ENCODE measurements around the gene TAF11L14.
"Not testable (repeated sequence)": the region's sequence is repeated elsewhere in the genome, so short reads cannot be mapped to it uniquely, and the experiment has no call there.

Gene TAF11L14

DNA sequence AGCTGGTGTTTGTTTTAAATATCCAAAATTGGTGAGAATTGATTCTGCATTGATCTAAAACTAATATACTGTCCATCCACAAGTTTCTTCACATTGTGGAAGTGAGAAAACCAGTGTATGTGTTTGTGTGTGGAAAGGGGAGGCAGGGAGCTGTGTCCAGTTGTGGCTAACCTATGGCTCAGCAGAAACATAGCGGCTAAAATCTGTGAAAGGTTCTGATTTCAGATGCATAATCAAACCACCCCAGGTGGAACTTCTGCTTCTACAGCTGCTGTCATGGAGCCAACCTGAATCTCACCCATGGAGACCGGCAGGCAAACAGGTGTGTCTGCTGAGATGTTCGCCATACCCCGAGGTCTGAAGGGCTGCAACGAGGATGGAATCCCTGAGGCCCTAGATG is at the start of gene TAF11L14:
Gene TAF11L14 (plus strand): TSS at position 301 of the 400 bp plus-strand sequence.
- no peak for DNase-seq (ENCODE audit: low spot score)

DNA sequence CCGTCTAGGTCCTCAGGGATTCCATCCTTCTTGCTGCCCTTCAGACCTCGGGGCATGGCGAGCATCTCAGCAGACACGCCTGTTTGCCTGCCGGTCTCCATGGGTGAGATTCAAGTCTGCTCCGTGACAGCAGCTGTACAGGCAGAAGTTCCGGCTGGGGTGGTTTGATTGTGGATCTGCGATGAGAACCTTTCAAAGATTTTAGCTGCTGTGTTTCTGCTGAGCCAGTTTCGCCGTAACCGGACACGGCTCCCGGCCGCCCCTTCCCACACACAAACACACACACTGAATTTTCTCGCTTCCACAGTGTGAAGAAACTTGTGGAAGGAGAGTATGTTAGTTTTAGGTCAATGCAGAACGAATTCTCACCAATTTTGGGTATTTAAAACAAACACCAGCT is 48.6 kb upstream of the TAF11L14 start, which contains the start of gene TAF11L7:
Gene TAF11L7 (minus strand): TSS at position 101 of the 400 bp plus-strand sequence.
- not testable (repeated sequence) for DNase-seq (ENCODE audit: low spot score)

DNA sequence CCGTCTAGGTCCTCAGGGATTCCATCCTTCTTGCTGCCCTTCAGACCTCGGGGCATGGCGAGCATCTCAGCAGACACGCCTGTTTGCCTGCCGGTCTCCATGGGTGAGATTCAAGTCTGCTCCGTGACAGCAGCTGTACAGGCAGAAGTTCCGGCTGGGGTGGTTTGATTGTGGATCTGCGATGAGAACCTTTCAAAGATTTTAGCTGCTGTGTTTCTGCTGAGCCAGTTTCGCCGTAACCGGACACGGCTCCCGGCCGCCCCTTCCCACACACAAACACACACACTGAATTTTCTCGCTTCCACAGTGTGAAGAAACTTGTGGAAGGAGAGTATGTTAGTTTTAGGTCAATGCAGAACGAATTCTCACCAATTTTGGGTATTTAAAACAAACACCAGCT is 43.4 kb upstream of the TAF11L14 start, which contains the start of gene TAF11L8:
Gene TAF11L8 (minus strand): TSS at position 101 of the 400 bp plus-strand sequence.
- not testable (repeated sequence) for DNase-seq (ENCODE audit: low spot score)

DNA sequence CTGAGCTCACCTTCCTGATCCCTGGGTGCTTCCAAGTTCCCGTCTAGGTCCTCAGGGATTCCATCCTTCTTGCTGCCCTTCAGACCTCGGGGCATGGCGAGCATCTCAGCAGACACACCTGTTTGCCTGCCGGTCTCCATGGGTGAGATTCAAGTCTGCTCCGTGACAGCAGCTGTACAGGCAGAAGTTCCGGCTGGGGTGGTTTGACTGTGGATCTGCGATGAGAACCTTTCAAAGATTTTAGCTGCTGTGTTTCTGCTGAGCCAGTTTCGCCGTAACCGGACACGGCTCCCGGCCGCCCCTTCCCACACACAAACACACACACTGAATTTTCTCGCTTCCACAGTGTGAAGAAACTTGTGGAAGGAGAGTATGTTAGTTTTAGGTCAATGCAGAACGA is 40.0 kb upstream of the TAF11L14 start, which contains the start of gene TAF11L9:
Gene TAF11L9 (minus strand): TSS at position 140 of the 400 bp plus-strand sequence.
- DNase-seq (ENCODE audit: low spot score), result not testable (repeated sequence)

DNA sequence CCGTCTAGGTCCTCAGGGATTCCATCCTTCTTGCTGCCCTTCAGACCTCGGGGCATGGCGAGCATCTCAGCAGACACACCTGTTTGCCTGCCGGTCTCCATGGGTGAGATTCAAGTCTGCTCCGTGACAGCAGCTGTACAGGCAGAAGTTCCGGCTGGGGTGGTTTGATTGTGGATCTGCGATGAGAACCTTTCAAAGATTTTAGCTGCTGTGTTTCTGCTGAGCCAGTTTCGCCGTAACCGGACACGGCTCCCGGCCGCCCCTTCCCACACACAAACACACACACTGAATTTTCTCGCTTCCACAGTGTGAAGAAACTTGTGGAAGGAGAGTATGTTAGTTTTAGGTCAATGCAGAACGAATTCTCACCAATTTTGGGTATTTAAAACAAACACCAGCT is 36.5 kb upstream of the TAF11L14 start, which contains the start of gene TAF11L10:
Gene TAF11L10 (minus strand): TSS at position 101 of the 400 bp plus-strand sequence.
- not testable (repeated sequence) for DNase-seq (ENCODE audit: low spot score)

DNA sequence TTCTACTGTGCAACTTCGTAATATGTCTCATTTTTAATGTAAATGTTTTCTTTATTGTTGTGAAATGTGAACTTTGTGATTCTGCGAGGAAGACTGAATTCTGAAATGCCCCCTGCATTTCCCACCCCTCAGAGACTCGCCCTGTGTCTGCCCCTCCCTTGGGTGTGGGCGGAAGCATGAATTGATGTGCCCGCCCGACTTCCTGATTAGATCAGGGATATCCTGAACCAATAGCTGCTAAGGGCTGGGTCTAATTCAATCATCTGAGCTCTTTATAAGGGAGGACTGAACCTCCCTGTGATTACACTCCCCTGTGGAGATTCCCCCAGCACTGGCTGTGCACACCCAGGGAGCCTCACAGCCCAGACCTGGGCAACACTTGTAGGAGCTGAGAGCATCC is 30.4 kb upstream of the TAF11L14 start, which contains the start of gene TAF11L11:
Gene TAF11L11 (plus strand): TSS at position 304 of the 400 bp plus-strand sequence.
- DNase-seq (ENCODE audit: low spot score), result not testable (repeated sequence)

DNA sequence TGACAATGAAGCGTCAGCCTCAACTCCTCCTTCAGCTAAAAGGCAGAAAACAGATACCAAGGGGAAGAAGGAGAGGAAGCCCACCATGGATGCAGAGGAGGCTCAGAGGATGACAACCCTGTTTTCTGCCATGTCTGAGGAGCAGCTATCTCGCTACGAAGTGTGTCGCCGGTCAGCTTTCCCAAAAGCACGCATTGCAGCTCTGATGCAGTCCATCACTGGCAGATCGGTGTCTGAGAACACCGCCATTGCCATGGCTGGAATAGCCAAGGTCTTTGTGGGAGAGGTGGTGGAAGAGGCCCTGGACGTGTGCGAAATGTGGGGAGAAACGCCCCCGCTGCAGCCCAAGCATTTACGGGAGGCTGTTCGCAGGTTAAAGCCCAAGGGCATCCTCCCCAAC is 29.3 kb upstream of the TAF11L14 start:
- no peak for DNase-seq (ENCODE audit: low spot score)

DNA sequence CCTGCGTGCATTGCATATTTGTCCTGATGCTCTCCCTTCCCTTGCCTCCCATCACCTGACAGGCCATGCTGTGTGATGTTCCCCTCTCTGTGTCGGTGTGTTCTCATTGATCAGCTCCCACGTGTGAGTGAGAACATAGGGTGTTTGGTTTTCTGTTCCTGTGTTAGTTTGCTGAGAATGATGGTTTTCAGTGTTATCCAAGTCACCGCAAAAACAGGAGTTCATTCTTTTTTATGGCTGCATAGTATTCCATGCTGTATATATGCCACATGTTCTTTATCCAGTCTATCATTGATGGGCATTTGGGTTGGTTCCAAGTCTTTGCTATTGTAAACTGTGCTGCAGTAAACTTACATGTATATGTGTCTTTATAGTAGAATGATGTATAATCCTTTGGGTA is 26.8 kb upstream of the TAF11L14 start:
- not testable (repeated sequence) for DNase-seq (ENCODE audit: low spot score)

DNA sequence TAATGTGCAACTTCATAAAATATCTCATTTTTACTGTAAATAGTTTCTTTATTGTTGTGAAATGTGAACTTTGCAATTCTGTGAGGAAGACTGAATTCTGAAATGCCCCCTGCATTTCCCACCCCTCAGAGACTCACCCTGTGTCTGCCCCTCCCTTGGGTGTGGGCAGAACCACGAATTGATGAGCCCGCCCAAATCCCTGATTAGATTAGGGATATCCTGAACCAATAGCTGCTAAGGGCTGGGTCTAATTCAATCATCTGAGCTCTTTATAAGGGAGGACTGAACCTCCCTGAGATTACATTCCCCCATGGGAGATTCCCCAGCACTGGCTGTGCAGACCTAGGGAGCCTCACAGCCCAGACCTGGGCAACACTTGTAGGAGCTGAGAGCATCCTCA is 24.2 kb upstream of the TAF11L14 start, which contains the start of gene TAF11L12:
Gene TAF11L12 (plus strand): TSS at position 301 of the 400 bp plus-strand sequence.
- DNase-seq (ENCODE audit: low spot score), result not testable (repeated sequence)

DNA sequence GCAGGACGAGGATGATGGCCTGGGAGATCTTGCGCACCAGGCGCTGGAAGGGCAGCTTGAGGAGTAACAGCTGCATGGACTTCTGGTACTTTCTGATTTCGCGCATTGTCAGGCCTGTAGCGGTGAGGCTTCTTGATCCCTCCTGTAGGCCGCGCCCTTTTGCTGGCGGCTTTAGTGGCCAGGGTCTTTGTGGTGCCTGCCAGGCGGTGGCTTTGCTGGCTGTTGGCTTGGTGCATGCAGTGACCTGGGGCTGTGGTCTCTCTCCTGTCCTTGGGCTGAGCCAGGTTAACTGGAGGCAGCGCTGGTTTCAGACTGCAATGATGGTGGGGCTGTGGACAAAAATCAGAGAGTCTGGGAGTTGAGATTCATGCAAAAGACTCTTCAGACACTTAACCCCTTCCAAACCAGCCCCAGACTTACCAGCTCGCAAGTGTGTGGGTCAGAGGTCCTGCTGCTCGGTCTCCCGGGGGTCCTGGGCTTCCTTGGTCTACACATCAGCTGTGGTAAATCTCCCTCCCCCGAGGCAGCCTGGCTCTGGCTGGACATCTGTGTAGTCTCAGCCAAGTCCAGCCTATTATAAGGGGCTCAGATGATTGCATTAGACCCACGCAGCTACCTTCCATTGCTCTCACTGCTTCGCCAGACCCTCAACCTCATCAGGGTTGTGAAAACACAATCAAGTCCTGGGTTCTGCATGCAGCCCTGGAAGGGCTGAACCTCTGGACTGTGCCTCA is 19.2 kb upstream of the TAF11L14 start:
- DNase-seq (ENCODE audit: low spot score), result no peak

DNA sequence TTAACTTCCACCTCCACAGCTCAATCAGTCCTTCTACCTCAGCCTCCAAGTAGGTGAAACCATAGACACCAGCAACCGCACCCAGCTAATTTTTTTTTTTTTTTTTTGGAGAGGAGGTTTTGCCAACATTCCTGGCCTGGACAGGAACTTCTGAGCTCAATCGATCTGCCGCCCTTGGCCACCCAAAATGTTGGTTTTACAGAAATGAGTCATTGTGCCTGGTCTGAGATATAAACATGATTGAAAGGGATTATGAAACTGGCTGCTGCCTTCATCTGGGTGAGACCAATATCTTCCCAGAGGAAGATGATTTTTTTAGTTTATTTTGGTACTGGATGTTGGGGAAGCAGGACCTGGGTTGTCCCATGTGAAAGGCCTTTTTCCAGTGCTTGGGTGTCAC is 14.9 kb upstream of the TAF11L14 start:
- no peak for DNase-seq (ENCODE audit: low spot score)

DNA sequence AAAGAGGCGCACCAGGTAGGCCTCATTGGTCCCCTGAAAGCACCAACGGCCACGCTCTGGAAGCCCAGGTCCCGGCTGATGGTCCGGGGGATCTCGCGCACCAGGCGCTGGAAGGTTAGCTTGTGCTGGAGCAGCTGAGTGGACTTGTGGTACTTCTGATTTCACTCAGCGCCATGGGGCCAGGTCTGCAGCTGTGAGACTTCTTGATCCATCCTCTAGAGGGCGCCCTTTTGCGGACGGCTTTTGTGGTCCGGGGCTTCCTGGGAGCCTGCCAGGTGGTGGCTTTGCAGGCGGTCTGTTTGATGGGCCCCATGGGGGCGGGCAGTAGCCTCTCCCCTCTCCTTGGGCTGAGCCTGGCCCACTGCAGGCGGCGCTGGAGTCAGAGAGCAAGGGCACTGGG is 13.6 kb upstream of the TAF11L14 start:
- no peak for DNase-seq (ENCODE audit: low spot score)

DNA sequence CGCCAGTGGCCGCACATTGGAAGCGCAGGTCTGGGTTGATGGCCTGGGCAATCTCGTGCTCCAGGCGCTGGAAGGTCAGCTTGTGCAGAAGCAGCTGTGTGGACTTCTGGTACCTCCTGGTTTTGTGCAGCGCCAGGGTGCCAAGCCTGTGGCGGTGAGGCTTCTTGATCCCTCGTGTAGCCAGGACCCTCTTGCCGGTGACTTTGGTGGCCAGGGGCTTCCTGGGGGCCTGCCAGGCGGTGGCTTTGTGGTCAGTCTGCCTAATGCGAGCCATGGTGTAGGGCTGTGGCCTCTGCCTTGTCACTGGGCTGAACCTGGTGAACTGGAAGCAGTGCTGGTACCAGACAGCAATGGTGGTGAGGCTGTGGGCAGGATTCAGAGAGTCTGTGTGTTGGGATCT is 8.6 kb upstream of the TAF11L14 start:
- no peak for DNase-seq (ENCODE audit: low spot score)

DNA sequence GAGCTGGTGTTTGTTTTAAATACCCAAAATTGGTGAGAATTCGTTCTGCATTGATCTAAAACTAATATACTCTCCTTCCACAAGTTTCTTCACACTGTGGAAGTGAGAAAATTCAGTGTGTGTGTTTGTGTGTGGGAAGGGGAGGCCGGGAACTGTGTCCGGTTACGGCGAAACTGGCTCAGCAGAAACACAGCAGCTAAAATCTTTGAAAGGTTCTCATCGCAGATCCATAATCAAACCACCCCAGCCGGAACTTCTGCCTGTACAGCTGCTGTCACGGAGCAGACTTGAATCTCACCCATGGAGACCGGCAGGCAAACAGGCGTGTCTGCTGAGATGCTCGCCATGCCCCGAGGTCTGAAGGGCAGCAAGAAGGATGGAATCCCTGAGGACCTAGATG is 2.5 kb upstream of the TAF11L14 start, which contains the start of gene TAF11L13:
Gene TAF11L13 (plus strand): TSS at position 301 of the 400 bp plus-strand sequence.
- DNase-seq (ENCODE audit: low spot score), result not testable (repeated sequence)

DNA sequence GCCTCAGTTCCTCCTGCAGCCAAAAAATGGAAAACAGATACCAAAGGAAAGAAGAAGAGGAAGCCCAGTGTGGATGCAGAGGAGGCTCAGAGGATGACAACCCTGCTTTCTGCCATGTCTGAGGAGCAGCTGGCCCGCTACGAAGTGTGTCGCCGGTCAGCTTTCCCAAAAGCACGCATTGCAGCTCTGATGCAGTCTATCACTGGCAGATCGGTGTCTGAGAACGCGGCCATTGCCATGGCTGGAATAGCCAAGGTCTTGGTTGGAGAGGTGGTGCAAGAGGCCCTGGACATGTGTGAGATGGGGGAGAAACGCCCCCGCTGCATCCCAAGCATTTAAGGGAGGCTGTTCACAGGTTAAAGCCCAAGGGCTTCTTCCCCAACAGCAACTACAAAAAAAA is 15.0 kb downstream of the TAF11L14 start:
- DNase-seq (ENCODE audit: low spot score), result not testable (repeated sequence)

DNA sequence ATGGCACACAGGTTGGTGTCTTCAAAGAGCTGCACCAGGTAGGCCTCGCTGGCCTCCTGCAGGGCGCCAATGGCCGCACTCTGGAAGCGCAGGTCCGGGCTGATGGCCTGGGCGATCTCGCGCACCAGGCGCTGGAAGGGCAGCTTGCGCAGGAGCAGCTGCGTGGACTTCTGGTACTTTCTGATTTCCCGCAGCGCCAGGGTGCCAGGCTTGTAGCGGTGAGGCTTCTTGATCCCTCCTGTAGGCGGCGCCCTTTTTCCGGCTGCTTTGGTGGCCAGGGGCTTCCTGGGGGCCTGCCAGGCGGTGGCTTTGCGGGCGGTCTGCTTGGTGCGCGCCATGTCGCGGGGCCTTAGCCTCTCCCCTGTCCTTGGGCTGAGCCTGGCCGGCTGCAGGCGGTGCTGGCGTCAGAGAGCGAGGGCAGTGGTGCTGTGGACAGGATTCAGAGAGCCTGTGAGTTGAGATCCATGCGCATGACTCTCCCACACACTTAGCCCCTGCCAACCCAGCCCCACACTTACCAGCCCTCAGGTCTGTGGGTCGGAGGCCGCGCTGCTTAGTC is 21.0 kb downstream of the TAF11L14 start:
- not testable (repeated sequence) for DNase-seq (ENCODE audit: low spot score)

DNA sequence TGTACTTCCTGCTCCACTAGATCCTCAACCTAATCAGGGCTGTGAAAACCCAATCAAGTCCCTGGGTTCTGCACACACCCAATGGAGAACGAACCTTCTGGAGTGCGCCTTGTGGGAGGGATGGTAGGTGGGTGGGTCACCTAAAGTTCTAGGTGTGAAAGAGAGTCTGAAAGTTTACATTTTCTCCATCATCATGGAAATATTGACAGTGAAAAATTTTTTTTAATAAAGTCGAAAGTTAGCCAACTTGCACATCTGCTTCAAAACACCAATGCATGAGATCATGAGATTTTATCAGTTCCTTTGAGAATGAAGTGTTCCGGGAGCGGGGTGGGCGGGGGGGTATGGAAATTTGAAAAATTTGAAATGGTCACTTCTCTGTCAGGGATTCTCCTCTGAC is 21.7 kb downstream of the TAF11L14 start:
- DNase-seq (ENCODE audit: low spot score), result no peak

DNA sequence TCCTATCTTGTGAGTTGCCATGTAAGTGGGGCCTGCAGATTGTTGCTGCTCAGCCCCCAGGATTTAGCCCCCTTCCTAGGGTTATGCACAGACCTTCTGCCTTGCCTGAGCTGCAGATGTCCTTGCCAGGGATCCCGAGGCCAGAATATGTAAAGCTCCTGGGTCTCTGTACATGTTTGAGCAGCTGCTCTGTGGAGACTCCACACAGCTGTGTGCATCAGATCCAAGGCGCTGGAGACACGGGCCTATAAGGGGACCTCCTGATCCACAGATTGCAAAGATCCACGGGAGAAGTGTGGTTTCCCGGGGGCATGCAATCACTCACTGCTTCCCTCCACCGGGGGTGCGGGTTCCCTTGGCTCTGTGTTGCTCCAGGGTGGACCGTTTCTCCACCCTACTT is 28.9 kb downstream of the TAF11L14 start:
- DNase-seq (ENCODE audit: low spot score), result no peak

DNA sequence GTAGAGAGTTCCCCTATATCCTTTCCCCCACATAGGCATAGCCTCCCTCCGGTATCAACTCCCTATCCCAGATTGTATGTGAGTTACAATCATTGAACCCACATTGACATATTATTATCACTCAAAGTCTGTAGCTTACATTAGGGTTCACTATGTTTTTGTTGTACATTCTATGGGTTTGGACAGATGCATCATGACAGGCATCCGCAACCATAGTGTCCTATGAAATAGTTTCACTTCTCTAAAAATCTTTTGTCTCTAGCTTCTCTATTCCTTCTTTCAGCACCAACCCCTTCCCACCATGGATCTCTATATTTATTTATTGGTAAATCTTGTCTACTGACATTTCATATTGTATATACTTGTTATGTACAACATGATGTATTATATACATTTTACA is 31.6 kb downstream of the TAF11L14 start:
- no peak for DNase-seq (ENCODE audit: low spot score)

DNA sequence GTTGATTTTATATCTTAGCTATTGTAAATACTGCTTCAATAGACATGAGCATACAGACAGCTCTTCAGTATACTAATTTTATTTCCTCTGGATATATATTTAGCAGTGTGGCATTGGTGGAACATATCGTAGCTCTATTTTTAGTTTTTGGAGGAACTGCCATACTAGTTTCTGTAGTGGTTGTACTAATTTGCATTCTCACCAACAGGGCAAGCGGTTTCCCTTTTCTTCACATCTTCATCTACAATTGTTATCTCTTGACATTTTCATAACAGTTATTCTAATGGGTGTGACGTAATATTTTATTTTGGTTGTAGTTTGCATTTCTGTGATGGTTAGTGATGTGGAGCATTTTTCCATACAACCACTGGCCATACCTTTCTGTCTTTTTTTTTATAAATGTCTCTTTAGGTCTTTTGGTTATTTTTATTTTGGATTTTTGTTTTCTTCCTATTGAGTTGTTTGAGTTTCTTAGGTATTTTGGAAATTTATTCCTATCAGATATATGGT is 32.5 kb downstream of the TAF11L14 start:
- no peak for DNase-seq (ENCODE audit: low spot score)

DNA sequence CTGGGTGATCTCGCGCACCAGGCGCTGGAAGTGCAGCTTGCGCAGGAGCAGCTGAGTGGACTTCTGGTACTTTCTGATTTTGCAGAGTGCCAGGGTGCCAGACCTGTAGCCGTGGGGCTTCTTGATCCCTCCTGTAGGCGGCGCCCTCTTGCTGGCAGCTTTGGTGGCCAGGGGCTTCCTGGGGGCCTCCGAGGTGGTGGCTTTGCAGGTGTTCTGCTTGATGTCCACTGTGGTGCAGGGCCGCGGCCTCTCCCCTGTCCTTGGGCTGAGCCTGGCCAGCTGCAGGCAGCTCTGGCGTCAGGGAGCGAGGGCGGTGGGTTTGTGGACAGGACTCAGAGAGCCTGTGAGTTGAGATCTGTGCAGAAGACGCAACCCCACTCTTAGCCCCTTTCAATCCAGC is 36.1 kb downstream of the TAF11L14 start:
- no peak for DNase-seq (ENCODE audit: low spot score)

DNA sequence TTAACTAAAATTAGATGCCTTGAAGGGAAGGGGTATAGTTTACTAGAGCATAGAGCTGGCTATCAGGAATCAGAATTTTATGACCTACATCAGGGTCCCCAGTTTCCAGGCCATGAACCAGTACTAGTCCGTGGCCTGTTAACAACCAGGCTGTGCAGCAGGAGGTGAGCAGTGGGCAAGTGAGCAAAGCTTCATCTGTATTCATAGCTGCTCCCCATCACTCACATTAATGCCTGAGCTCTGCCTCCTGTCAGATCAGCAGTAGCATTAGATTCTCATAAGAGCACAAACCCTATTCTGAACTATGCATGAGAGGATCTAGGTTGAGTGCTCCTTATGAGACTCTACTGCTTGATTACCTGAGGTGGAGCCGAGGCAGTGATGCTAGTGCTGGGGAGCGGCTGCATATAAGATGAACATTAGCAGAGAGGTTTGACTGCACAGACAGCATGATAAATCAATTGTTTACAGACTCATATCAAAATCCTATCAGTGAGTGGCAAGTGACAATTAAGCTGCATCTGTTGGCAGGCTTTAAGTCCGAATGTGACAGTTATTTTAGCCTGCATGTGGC is 44.6 kb downstream of the TAF11L14 start:
- DNase-seq (ENCODE audit: low spot score), result no peak

All from globus pallidus (tissue), 1 donor.